GM21526 (cell line): ENCODE results near the gene FCMR.
"Not testable (repeated sequence)": the region's sequence is repeated elsewhere in the genome, so short reads cannot be mapped to it uniquely, and the experiment has no call there.

Experiments used
- ATAC-seq: cut with Tn5 transposase; IDR thresholded peaks from one replicate; pipeline ENCODE4 v1.9.1; 2021; ENCODE audit warnings: moderate library complexity; ENCODE audit not compliant: unreplicated experiment, low FRiP score

The FCMR gene

GRCh38 chr1:206882555-206882954 is 39.2 kb downstream of the FCMR start:
- no peak for ATAC-seq

- no peak for ATAC-seq
These were observed 41.4 kb downstream of the FCMR start for GRCh38 chr1:206880314-206880713.

- no peak for ATAC-seq
These were observed 43.3 kb downstream of the FCMR start for GRCh38 chr1:206878456-206878855.

- ATAC-seq, result no peak
These were observed 45.9 kb downstream of the FCMR start for GRCh38 chr1:206875752-206876377.

GRCh38 chr1:206873603-206874188 is 48.0 kb downstream of the FCMR start:
- ATAC-seq, result no peak

GRCh38 chr1:206872139-206872538 is 49.6 kb downstream of the FCMR start:
- no peak for ATAC-seq

- ATAC-seq, result no peak
These were observed 53.5 kb downstream of the FCMR start for GRCh38 chr1:206868264-206868663.

- no peak for ATAC-seq
These were observed 54.0 kb downstream of the FCMR start for GRCh38 chr1:206867716-206868115.

- no peak for ATAC-seq
These were observed 54.5 kb downstream of the FCMR start for GRCh38 chr1:206867239-206867638.

GRCh38 chr1:206866062-206866461 is 55.7 kb downstream of the FCMR start:
- ATAC-seq, result no peak

- ATAC-seq, result no peak
These were observed 56.6 kb downstream of the FCMR start, which contains the start of gene IL20 for GRCh38 chr1:206864939-206865671. IL20 (plus strand) TSS chr1:206865623; CDS start chr1:206865853, 230 bp downstream.

- ATAC-seq, result no peak
These were observed 58.5 kb downstream of the FCMR start for GRCh38 chr1:206863266-206863665.

- no peak for ATAC-seq
These were observed 61.6 kb downstream of the FCMR start for GRCh38 chr1:206860165-206860564.

- no peak for ATAC-seq
These were observed 62.6 kb downstream of the FCMR start for GRCh38 chr1:206859082-206859521.

- ATAC-seq, result no peak
These were observed 64.9 kb downstream of the FCMR start for GRCh38 chr1:206856674-206857464.

GRCh38 chr1:206855859-206856258 is 65.9 kb downstream of the FCMR start:
- no peak for ATAC-seq

GRCh38 chr1:206854401-206855129 is 67.2 kb downstream of the FCMR start:
- no peak for ATAC-seq

GRCh38 chr1:206853696-206854095 is 68.0 kb downstream of the FCMR start:
- ATAC-seq, result not testable (repeated sequence)
